PC-3 (cell line): Measurements from ENCODE around the gene SCART1. TPM values are rescaled to one million over a fixed set of nuclear protein-coding genes. Genes with fewer than 3 reads are reported as not detected.
"Not testable (repeated sequence)": the region's sequence is repeated elsewhere in the genome, so short reads cannot be mapped to it uniquely, and the experiment has no call there.

Source experiments
- ATAC-seq: fragments of 200-7000 bp; cut with Tn5 transposase; 2 replicates; pipeline ENCODE4 v1.9.1; 2020; ENCODE audit warnings: mild to moderate bottlenecking, moderate library complexity
- BruUV-seq: library from RNA; stranded (reverse); fragments of 400-500 nt; replicated peaks from 2 replicates; lab custom pipeline; 2021; lab: Mats Ljungman, UMichigan
- CTCF ChIA-PET: fragments of 300-600 bp; sonication (Branson Sonifier 250); formaldehyde crosslinking; loops from one replicate; lab custom pipeline; 2022; ENCODE audit warnings: antibody characterized with exemption; lab: Charles Lee
- POLR2A ChIA-PET: fragments of 300-600 bp; sonication (Branson Sonifier 250); formaldehyde crosslinking; loops from one replicate; lab custom pipeline; 2022; ENCODE audit warnings: antibody characterized with exemption; ENCODE audit not compliant: unreplicated experiment; lab: Charles Lee
- DNase-seq: peaks from one replicate; pipeline ENCODE4 v3.0.0-alpha.2; 2015
- H2AFZ ChIP-seq: fragments of 300-600 bp; sonication (generic); 2 replicates; pipeline ENCODE4 v1.6.0; 2016; ENCODE audit warnings: antibody characterized with exemption, low read length
- H3F3A ChIP-seq: fragments of 300-600 bp; sonication (generic); one replicate; pipeline ENCODE4 v1.6.0; 2017; ENCODE audit warnings: antibody characterized with exemption, low read length, control low read depth, mild to moderate bottlenecking; ENCODE audit not compliant: unreplicated experiment
- H3K27ac ChIP-seq: fragments of 300-600 bp; sonication (generic); 2 replicates; pipeline ENCODE4 v1.5.1; 2016; ENCODE audit warnings: mild to moderate bottlenecking, low read length
- H3K27me3 ChIP-seq: fragments of 300-600 bp; sonication (generic); 2 replicates; pipeline ENCODE4 v1.6.1; 2016; ENCODE audit warnings: low read length, mixed read lengths
- H3K36me3 ChIP-seq: fragments of 300-600 bp; sonication (generic); 2 replicates; pipeline ENCODE4 v1.6.1; 2016; ENCODE audit warnings: low read depth, mixed run types, low read length, mixed read lengths
- H3K4me1 ChIP-seq: fragments of 300-600 bp; sonication (generic); 2 replicates; pipeline ENCODE4 v1.5.1; 2016; ENCODE audit warnings: low read length; ENCODE audit not compliant: insufficient read depth
- H3K4me2 ChIP-seq: fragments of 300-600 bp; sonication (generic); 2 replicates; pipeline ENCODE4 v1.6.0; 2016; ENCODE audit warnings: low read length
- H3K4me3 ChIP-seq: fragments of 300-600 bp; sonication (generic); 2 replicates; pipeline ENCODE4 v1.5.1; 2016; ENCODE audit warnings: mild to moderate bottlenecking, low read length, mixed read lengths
- H3K79me2 ChIP-seq: fragments of 300-600 bp; sonication (generic); 2 replicates; pipeline ENCODE4 v1.6.1; 2017; ENCODE audit warnings: low read length, mixed read lengths
- H3K9ac ChIP-seq: fragments of 300-600 bp; sonication (generic); 2 replicates; pipeline ENCODE4 v1.6.0; 2016; ENCODE audit warnings: mild to moderate bottlenecking, low read length
- H3K9me2 ChIP-seq: fragments of 300-600 bp; sonication (generic); replicated peaks from 2 replicates; pipeline ENCODE4 v1.6.1; 2016; ENCODE audit warnings: mixed run types, low read length, mixed read lengths
- H3K9me3 ChIP-seq: fragments of 300-600 bp; sonication (generic); 2 replicates; pipeline ENCODE4 v1.6.1; 2016; ENCODE audit warnings: low read length, mixed read lengths
- H4K20me1 ChIP-seq: fragments of 300-600 bp; sonication (generic); 2 replicates; pipeline ENCODE4 v1.6.1; 2016; ENCODE audit warnings: low read length, mixed read lengths
- CTCF ChIP-seq: fragments of 300-600 bp; sonication (generic); conservative IDR thresholded peaks from 2 replicates; pipeline ENCODE4 v1.5.1; 2017; ENCODE audit warnings: antibody characterized with exemption, low read depth, mild to moderate bottlenecking, low read length
- EZH2 ChIP-seq: fragments of 300-600 bp; sonication (generic); IDR thresholded peaks from one replicate; pipeline ENCODE4 v1.6.1; 2017; ENCODE audit warnings: antibody characterized with exemption, mild to moderate bottlenecking, low read length; ENCODE audit not compliant: unreplicated experiment
- EZH2phosphoT487 ChIP-seq: fragments of 300-600 bp; sonication (generic); IDR thresholded peaks from 2 replicates; pipeline ENCODE4 v1.6.1; 2018; ENCODE audit warnings: mild to moderate bottlenecking, antibody characterized with exemption, low read length, borderline replicate concordance
- intact Hi-C: fragments of 100-400 bp; cut with micrococcal nuclease; formaldehyde crosslinking; loops from 2 replicates; pipeline ENCODE4 v1.9.0; 2023
- total RNA-seq: library from RNA; depleted of rRNA; stranded (reverse); fragments of >200 nt; gene quantifications from 2 replicates; pipeline ENCODE4 v1.2.3, GENCODE V29; 2014

SCART1 gene
- total RNA-seq, 1 experiment from 2014 or later: 2.4 TPM

- DNase-seq (no peak), ATAC-seq (no peak)
- Histone ChIP-seq H4K20me1 (peaks cover 7% of the 10 kb centered on the region; the same call in 1 of the 2 replicates), H2AFZ (no peak overlapping the region), H3F3A (no peaks in the 10 kb centered on the region), H3K4me2 (no peak overlapping the region), H3K4me1 (no peaks in the 10 kb centered on the region; the same call in 1 of the 2 replicates), H3K9ac (no peak overlapping the region), H3K36me3 (peaks cover 42% of the 10 kb centered on the region), H3K27ac (no peak overlapping the region), H3K9me3 (0 out of 2 replicates have a peak, but pooled peaks cover 1% of the 10 kb centered on the region), H3K9me2 (no peaks in the 10 kb centered on the region), H3K4me3 (no peak overlapping the region), H3K27me3 (no peaks in the 10 kb centered on the region), H3K79me2 (peaks cover 74% of the 10 kb centered on the region)
- BruUV-seq: no TSS peak
- TF ChIP-seq CTCF: no peak
- no peak for TF ChIP-seq EZH2
- TF ChIP-seq EZH2phosphoT487: no peak
- CTCF ChIA-PET: no interaction called here
- intact Hi-C loops: no loop called here
- POLR2A ChIA-PET: interaction anchor here (0.7 kb wide), 1 partner anchor 15 kb away, joined by 5 read pairs; no protein-coding TSS in a partner anchor
These were observed 47.8 kb upstream of the SCART1 start for GRCh38 chr10:133405844-133406527.

- H3K79me2 ChIP-seq: peaks cover 56% of the 10 kb centered on the region
These were observed 42.0 kb upstream of the SCART1 start for GRCh38 chr10:133411523-133412380.

GRCh38 chr10:133412381-133412711 is 41.4 kb upstream of the SCART1 start:
- ChIA-PET CTCF (no interaction called here), POLR2A (interaction anchor here (0.6 kb wide), 1 partner anchor 51 kb away, joined by 7 read pairs; no protein-coding TSS in a partner anchor)
- H3K27ac ChIP-seq: no peak overlapping the region
- peaks cover 50% of the 10 kb centered on the region for H3K79me2 ChIP-seq
- no TSS peak for BruUV-seq
- DNase-seq (no peak), ATAC-seq (no peak)
- H3K27me3 ChIP-seq: no peaks in the 10 kb centered on the region
- intact Hi-C loops: no loop called here
- H4K20me1 ChIP-seq: no peaks in the 10 kb centered on the region
- no peaks in the 10 kb centered on the region for H3K9me2 ChIP-seq
- H3K9me3 ChIP-seq: peaks cover 15% of the 10 kb centered on the region; the same call in 1 of the 2 replicates
- no peak overlapping the region for H3K9ac ChIP-seq
- H2AFZ ChIP-seq: no peak overlapping the region
- H3K4me1 ChIP-seq: no peaks in the 10 kb centered on the region
- no peak overlapping the region for H3K4me2 ChIP-seq
- H3K36me3 ChIP-seq: peaks cover 55% of the 10 kb centered on the region
- no peaks in the 10 kb centered on the region for H3F3A ChIP-seq
- no peak for TF ChIP-seq CTCF
- TF ChIP-seq EZH2phosphoT487: no peak
- no peak for TF ChIP-seq EZH2
- no peak overlapping the region for H3K4me3 ChIP-seq

More at GRCh38 chr10:133411523-133412380, 42.0 kb upstream of the SCART1 start:
- TF ChIP-seq EZH2phosphoT487: no peak
- Histone ChIP-seq H3F3A (no peaks in the 10 kb centered on the region), H2AFZ (no peak overlapping the region), H4K20me1 (no peaks in the 10 kb centered on the region), H3K27me3 (no peaks in the 10 kb centered on the region), H3K4me2 (no peak overlapping the region), H3K4me1 (no peaks in the 10 kb centered on the region), H3K36me3 (peaks cover 55% of the 10 kb centered on the region), H3K9me2 (no peaks in the 10 kb centered on the region), H3K9ac (no peak overlapping the region), H3K27ac (no peak overlapping the region), H3K4me3 (no peak overlapping the region), H3K9me3 (peaks cover 15% of the 10 kb centered on the region; the same call in 1 of the 2 replicates)
- intact Hi-C loops: no loop called here
- ChIA-PET POLR2A (interaction anchor here (0.6 kb wide), 1 partner anchor 51 kb away, joined by 7 read pairs; no protein-coding TSS in a partner anchor), CTCF (no interaction called here)
- BruUV-seq: no TSS peak
- no peak for ATAC-seq
- no peak for DNase-seq

GRCh38 chr10:133414401-133414800 is 39.3 kb upstream of the SCART1 start:
- POLR2A ChIA-PET, CTCF ChIA-PET, H3K27me3 ChIP-seq, H3K27ac ChIP-seq, intact Hi-C loops, H3F3A ChIP-seq, H3K9me2 ChIP-seq, H4K20me1 ChIP-seq, BruUV-seq, H3K9ac ChIP-seq, DNase-seq, ATAC-seq, H3K4me2 ChIP-seq, H2AFZ ChIP-seq, H3K4me3 ChIP-seq, H3K4me1 ChIP-seq: not testable (repeated sequence)
- peaks cover 30% of the 10 kb centered on the region for H3K79me2 ChIP-seq
- H3K36me3 ChIP-seq: peaks cover 40% of the 10 kb centered on the region
- peaks cover 15% of the 10 kb centered on the region; the same call in 1 of the 2 replicates for H3K9me3 ChIP-seq
